HG02870 (cell line): Measurements from ENCODE around the gene CD96.
"Not testable (repeated sequence)": the region's sequence is repeated elsewhere in the genome, so short reads cannot be mapped to it uniquely, and the experiment has no call there.

ENCODE experiments used
- ATAC-seq: cut with Tn5 transposase; IDR thresholded peaks from one replicate; pipeline ENCODE4 v1.9.1; 2021; ENCODE audit warnings: mild to moderate bottlenecking, moderate library complexity; ENCODE audit not compliant: unreplicated experiment

Gene CD96, protein sequence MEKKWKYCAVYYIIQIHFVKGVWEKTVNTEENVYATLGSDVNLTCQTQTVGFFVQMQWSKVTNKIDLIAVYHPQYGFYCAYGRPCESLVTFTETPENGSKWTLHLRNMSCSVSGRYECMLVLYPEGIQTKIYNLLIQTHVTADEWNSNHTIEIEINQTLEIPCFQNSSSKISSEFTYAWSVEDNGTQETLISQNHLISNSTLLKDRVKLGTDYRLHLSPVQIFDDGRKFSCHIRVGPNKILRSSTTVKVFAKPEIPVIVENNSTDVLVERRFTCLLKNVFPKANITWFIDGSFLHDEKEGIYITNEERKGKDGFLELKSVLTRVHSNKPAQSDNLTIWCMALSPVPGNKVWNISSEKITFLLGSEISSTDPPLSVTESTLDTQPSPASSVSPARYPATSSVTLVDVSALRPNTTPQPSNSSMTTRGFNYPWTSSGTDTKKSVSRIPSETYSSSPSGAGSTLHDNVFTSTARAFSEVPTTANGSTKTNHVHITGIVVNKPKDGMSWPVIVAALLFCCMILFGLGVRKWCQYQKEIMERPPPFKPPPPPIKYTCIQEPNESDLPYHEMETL

DNA sequence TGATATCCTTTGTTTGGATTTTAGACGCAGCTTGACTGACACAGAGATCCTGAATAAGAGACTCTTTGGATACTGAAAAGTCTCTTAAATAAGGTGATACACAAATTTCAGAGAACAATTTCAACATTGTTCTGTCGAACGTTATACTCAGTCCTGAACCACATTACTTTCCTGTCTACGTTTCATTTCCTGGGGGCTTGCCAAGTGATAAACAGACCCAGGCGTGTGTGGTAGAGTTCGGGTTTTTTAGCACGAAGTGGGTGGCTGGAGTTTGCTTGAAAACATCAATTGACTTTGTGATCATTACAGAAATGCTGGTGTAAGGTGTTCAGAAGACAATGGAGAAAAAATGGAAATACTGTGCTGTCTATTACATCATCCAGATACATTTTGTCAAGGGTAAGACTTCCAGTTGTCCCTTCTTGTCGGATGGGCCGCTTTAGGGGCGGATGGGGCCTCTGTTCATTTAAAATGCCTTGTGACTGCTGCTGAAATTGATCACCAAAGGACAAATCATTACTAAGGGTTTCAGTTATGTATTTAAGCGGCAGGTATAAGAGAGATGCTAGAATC is at the start of gene CD96:
CD96 (plus strand) TSS at position 287 of the 573 bp plus-strand sequence; CDS start at position 339, 52 bp downstream.
- peak; percentile 37 for ATAC-seq

DNA sequence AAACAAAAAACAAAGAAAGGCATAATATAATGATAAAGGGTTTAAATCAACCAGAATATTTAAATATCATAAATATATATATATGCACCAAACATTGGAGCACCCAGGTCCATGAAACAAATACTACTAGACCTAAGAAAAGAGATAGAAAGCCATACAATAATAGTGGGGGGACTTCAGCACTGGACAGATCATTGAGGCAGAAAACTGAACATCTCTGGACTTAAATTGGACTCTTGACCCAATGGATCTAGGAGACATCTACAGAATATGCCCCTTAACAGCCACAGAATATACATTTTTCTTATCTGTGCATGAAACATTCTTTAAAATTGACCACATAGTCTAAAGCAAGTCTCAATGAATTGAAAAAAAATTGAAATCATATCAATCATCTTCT is 48.7 kb upstream of the CD96 start:
- no peak for ATAC-seq

DNA sequence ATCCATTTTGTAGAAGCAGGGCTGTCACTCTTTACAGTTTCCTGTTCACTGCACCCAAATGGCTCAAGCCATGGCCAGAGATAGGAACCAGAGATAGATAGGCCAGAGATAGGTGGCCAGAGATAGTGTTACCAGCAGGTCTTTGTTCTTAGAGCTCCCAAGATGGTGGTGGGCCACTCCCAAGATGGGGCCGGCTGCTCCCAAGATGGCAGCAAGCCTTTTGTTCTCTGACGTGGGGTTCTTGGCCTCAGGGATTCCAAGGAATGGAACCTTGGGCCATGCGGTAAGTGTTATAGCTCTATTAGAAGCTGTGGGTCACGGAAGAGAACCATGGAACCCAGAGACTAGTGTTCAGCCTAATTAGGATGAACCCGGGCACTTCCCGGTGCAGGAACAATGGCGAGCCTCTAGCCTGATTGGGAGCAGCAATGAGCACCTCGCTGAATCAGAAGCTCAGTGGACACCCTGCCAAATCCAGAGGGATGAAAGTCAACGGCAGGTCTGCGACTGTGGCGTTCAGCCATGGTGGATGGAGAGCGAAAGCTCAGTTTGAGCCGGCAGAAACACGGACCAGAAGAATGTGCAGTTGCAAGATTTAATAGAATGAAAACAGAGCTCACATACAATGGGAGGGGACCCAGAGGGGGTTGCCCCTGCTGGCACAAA is 45.0 kb upstream of the CD96 start:
- no peak for ATAC-seq

DNA sequence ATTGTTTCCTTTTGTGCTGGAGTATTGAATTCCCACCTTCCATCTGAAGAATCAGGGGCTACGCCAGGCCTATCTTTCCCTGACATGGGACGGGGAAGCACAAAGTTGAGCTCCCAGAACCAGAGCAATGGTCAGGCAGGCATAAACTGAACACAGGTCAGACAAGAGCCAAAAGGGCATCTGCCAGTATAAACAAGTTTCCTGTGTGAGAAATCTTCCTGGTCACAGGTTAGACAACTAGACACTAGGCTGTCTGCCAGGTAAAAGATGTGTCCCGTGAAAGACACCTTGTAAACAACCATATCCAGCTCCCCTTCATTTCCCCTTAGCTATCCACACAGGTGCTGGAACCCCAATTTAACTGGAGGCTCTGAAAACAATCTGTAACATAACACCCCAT is 44.0 kb upstream of the CD96 start:
- ATAC-seq = no peak

DNA sequence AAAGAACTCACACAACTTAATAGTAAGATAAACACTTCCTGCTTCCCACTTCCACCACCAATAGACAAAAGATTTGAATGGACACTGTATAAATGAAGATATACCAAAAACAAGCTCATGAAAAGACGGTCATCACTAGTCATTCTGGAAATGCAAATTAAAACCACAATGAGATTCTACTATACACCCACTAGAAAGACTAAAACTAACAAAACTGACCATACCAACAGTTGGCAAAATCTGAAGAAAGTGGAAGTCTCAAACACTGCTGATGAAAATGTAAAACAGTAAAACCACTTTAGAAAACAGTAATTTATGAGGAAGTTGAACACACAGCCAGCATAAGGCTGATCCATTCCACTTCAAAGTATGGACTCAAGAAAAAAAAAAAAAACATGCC is 35.6 kb upstream of the CD96 start:
- ATAC-seq = peak; percentile 66

DNA sequence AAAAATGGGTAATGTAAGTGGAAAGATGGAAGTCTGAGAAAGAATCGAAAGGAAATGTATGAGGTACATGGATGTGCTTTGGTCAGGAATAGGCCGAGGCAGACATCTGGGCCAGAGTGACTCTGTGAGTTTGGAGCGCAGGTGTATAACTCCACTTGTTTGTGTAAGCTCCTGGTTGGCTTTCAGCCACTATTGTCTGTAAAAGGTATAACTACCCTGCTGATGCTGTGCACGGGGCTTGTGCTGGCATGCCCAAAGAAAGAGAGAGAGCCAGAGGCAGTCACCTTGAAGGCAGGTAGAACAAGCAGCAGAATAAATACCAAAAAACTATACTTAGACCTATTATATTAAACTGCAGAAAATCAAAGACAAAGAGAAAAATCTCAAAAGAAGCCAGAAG is 32.7 kb upstream of the CD96 start:
- ATAC-seq = no peak

DNA sequence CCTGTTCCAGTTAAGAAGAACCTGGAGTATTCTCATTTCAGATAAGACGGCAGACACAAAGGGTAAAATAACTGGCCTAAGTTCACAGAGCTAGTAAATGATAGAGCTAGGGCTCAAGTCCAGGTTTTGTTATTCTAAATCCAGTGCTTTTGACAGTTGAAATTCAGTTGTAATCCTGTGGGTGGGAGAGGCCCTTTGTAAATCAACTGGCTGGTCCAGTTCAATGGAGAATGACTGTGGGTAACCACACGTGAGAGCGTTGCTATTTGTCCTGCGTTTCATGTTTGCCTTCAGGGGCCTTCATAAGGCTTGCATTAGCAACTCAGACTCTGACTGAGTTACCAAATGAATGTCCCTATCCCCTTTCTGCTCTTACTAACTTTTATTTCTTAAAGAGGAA is 24.2 kb upstream of the CD96 start:
- ATAC-seq = no peak

DNA sequence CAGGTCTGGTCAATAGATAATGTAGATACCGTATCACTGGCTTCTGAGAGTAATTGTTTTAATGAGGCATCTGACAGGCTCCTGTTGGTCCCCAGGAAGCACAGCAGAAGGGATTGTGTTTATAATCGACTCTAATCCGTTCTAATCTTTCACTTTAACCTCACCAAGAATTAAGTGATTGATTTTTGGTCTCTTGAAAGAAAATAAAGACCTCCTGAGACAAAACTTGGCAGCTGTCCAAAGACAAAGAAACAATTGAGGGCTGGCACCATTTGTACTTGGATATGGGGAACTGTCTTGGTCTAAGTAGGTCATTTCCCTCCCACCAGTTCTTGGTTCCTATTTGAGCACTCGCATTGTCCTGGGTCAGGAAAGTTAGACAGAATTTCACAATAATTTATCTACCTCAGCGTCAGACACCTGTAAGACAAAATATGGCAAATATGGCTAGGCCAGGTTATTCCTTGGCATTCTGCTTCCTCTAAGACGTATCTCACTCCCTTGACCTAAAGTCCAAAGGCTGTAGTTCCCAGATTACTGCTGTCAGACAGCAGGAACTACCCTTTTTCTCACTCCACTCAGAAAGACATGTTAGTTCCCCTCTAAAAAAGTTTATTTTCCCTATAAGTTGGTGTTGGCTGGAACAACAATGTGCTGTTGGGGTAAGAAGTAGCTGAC is 22.7 kb upstream of the CD96 start:
- no peak for ATAC-seq

DNA sequence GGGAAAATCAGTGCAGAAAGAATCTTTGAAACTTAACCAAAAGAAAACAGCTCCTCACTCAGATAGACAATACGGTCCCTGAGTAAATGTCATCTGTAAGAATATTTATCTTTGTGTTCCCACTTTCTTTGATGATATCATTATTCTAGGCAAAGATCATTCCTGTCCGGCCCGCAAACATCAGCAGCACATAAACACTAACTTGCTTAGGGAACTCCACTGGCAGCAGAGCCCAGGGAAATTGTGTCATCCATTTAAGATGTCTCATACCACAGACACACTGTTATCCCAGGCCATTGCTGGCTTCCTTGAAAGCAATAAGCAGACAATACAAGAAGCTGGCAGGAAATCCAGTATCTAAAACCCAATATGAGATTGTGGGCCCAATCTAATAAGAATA is 20.1 kb upstream of the CD96 start:
- ATAC-seq = no peak

DNA sequence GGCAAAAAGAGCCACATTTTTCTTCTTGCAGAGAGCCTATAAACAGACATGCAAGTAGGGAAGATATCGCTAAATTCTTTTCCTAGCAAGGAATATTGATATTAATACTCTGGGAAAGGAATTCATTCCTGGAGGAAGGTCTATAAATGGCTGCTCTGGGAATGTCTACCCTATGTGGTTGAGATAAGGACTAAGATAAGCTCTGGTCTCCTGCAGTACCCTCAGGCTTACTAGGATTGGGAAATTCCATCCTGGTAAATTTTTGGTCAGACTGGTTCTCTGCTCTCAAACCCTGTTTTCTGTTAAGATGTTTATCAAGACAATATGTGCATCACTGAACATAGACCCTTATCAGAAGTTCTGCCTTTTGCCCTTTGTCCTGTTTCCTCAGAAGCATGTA is 17.5 kb upstream of the CD96 start:
- ATAC-seq = not testable (repeated sequence)

DNA sequence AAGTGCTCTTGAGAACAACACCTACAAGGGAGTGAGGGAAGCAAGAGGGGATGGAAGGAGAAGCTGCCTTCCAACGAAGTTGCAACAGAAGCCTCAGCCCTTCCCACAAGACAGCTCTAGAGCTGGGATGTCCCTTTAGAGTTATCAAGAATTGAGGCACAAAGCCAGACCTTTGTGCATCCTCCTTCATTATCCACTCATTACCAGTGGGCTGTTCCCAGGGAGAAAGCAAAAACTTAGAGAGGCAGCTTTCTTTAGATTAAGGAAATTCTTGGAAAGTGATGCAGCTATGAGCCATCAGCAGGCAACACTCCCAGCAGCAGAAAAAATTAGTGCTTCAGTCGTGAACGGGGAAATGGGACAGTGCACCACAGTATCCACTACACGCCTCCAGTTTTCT is 10.6 kb upstream of the CD96 start:
- ATAC-seq = no peak

DNA sequence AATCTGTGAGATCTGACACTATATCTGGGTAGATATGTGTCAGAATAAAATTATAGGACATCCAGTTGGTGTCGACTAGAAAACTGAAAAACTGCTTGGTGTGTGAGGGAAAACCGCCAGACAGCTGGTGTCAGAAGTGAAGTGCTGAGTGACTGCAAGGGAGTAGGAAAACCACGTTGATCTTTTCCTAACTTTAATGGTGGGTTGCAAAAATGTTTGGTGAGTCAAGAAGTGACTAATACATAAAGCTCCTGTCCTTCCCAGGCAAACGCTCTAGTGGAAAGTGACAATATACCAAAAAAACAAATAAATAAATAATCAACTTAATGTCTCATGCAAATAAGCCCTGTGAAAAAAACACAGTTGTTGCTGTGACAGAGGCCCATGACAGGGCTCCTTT is 7.3 kb upstream of the CD96 start:
- ATAC-seq = no peak

DNA sequence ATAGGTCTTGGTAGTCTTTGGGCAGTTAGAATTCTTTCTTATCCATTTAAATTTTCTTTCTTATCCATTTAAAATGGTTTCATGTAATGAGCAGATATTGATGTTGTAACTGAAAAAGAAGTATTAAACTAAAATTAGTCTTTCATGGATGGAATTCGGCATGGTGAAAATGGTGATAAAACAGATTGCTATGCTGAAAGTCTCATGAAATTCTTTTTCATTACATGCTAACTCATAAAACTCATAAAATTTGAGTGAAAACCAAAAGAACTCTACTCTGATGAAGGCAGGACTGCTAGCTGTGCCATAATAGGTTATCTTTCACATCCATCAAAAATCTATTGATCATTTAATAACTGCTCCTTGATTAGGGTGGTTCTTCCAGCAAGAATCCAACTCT is 3.9 kb upstream of the CD96 start:
- ATAC-seq = no peak

DNA sequence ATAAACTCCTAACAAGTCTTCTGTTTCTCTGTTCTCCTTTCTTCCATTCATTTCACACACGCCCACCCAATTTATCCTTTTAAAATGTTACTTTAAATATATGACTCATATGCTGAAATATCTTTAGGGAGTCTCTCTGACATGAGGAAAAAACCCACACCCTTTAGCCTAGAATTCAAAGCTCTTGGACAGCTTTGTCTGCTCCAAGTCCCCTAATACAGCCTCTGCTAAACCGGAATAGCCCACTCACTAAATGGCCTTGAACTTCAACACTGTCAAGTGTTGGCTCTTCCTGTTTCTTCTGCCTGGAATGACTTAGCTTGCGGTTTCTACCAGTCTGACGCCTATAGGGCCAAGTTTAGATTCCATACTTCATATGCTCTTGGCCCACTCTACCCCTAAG is 3.3 kb upstream of the CD96 start:
- peak; percentile 33 for ATAC-seq

DNA sequence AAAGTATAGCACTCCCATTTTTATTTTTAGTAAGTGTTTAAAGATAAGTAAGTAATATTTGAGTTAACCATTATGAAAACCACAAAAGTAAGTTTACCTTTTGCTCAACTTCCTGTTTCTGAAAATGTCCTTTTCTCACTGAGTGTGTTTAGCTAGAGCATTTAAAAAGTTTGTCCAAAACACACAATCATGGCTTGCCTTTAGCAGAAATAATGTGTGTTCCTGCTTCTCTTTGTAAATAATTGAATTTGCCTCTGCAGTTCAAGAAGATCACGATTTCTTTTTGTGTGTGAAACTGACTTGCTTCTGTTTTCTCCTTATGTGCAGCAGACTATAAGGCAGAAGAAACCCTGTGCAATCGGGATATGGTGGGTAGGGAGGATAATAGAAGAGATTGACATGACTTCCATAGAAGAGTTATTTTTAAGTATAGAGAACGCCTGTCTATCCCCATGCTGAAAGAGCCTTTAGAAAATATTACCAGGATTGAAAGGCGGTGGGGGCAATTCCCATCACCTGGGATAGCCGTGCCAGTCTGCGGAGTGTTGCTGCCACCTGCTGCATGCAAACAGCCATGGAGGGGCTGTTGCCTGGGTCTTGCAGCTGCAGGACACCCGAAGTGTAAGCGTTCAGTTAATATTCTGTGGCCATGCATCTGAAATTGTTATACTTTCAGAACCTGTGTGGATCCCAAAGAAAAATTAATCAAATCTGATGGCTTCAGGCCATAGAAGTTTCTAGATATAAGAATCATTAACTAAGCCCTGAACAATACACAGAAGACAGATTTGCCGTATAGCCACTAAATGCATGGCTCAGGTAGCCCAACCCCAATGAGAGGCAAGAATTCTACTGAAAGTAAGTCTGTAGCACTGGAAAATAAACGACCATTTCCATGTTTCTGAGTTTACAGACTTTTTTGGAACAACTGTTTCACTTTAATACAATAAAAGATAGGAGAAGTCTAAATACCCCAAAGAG is 2.4 kb upstream of the CD96 start:
- ATAC-seq = peak; percentile 68

DNA sequence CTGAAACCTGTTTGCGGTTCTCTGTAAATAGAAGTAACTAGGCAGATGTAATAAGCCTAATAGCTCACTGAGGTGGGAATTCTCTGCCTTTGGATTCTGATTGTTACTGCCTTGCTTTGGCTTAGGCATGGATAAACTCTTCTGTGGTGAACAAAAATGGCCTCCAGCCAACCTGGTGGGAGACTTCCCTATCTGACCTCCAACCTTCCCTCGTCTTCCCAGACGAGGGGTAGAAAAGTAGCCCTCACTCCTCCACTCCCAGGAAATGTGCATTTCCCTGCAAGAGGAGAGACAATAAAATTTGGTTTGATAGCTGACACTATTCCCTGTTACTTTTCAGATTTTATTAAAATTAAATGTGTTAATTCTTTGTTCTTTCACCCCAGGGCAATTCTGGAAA is 606 bp upstream of the CD96 start:
- ATAC-seq = no peak

DNA sequence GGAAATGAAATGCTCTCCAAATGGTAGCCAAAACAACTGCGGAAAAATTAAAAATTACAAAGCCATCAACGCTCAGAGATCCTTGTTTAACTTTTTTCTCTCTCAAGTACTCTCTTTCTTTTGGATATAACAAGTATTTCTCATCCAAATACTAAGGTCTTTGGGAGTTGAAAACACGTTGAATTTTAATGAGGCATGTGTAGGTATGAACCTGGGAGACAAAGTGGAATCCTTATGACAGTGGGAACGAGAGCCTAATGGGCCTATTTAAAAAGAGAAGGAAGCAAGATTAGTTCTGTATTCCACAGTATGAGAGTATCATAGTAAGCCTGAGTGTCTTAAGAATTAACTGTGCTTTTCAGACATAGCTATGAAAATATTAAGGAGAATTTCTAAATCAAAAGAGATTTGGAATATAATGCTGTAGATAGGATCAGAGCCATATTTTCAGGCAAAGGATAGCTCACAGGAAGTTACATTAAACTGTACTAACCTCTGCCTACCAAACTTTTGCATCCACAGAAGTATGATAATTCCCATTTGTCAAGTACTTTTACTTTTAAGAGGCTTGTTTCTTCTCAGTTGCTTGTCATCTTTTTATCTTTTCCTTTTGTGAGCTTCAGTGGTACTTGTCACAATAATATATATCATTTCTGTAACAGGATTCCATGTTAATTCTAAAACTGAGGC is 759 bp downstream of the CD96 start:
- ATAC-seq = no peak

DNA sequence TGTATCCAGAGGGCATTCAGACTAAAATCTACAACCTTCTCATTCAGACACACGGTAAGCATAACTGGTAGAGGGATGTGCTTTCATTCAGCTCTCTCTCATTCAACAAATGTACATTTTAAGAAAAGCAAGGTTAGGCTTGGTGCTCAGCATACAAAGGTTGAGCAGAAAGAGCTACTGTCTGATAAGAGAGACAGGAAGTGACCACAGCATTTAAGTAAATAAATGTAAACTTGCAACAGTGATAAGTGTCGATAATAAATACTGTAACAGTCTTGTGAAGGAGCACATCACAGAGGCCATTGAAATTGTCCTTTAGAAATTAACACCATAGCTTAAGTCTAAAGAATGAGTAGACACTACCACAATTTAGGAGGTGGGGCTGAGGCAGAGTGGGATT is 3.4 kb downstream of the CD96 start:
- ATAC-seq = no peak

DNA sequence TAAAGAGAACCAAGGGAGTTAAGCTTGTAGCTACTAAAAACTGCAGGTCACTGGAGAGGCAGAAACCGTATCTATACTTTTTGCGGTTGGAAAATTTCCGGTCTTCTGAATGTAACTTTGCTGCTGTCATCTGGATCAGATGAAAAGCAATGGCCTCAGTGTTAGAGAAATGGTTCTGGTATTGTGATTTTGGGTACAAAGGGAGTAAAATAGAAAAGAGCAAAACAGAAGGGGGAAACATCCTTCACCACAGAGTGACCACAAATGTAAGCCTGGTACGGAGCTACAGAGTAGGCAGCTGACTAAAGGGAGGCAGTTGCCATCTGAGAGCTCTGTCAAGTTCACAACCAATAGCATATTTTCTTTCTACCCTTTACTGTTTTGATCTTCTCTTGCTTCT is 5.6 kb downstream of the CD96 start:
- peak; percentile 70 for ATAC-seq

DNA sequence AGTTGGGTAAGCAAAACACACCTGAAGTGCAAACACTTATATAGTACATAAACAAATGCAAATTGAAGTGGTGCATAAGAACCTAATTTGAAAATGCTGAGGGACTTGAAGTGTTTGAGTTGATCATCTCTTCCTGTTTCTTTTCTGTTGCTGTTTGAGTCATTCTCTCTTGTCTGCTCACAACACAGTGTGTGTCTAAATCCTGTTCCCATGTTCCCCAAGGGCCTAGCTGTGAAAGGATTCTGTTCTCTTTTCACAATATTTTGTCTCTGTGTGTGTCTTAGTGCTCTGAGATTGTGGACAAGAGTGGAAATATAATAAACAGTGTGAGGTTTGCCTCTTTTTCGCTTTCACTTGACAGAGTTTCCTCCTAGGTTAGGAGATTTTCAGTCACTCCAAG is 6.1 kb downstream of the CD96 start:
- peak; percentile 76 for ATAC-seq
